Kidney capillary endothelial cell (primary cell): Measurements from ENCODE around the gene RGMA.

Source experiments
- DNase-seq: peaks from one replicate; pipeline ENCODE4 v3.0.0-alpha.2; 2018; ENCODE audit warnings: low spot score

RGMA gene

DNA sequence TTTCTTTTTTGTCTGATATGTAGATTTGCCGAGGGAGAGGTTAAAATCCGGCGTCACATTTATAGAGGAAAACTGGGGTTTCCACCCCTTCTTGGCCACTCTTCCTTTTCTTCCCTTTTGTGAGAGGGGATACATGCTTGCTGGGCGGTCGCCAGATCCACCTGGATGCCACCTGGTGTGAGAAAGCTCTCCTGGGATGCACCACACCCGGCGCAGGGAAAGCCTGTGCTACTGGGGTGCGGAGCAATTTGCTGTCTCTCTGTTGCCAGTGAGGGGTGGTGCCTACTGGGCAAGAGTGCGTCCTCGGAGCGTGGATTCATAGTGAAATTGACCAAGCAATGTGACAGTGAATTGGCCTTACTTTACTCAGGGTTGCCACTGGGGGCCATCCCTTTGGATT is 2.5 kb upstream of the RGMA start:
- no peak for DNase-seq

DNA sequence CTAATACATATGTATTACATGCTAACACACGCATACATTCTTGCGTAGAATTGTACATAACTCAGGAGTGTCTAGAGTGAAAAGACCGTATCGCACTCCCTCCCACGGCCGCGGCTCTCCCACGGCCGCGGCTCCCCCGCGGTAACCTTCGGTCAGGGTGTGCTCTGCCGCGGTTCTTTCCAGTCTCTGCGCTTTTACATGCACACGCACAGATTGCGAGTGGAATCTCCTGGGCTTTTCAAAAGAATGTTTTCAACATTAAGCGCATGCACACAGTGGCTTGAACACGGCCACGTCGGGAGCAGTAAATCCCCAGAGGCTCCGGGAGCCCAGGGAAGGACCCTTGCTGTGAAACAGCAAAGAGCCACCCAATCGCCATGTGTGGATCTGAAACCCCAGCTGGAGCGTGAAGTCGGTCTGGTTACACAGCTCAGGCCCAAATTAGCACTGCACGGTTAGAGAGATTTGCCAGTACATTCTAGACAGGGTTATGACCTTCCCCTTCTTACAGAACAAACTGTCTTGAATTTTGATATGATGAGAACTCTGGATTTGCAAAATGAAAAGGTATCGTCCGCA is 805 bp upstream of the RGMA start:
- DNase-seq = no peak

DNA sequence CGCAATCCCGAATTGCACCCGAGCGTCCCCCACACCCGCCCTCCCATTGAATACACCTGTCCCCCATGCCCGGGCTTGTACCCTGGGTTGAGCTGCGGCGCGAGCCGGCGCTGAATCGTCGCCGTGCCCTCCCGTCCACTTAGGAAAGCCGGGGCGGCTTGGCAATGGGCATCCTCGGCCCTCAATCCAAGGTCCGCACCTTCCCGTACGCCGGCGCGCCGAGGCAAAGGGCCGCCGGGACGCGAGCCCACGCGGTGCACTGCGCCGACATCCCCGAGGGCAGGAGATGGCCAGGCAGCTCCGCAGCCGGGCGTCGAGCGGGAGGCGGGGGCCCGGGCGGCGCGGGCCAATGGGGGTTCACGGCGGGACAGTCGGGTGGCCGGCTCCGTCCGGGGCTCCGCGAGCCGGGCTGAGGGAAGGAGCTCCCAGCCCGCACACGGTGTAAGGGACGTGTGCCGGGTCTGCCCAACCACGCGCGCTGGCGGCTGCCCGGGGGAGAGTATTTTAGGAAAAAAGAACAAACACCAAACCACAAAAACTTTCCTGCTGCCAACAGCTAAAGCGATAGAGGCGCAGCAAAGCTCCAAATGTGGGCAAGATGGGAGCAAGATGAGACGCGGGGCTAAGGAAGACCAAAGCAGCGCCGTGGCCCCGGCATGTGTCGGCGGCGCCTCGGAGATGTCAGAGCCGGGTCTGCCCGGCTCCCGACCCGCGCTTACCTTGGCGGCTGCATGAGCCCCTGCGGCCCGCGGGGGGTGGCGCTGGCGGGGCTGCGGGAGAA is 621 bp downstream of the RGMA start:
- DNase-seq = no peak

DNA sequence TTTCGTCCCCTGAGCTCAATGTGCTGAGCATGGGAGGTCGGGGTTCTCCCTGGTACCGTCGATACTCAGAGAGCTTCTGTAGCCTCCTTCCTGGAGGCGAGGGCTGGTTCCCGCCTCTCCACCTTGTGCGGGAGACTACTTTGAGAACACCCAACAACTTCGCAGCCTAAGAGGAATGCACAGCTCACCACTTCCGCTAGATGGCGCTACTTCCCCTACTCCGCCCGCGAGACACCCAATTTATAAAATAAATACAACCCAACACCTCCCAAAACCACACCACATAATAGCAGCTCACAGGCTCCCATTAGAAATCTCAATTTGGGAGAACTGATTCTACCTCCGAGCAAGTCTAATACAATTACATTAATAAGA is 1.2 kb downstream of the RGMA start:
- peak; percentile 49 for DNase-seq

DNA sequence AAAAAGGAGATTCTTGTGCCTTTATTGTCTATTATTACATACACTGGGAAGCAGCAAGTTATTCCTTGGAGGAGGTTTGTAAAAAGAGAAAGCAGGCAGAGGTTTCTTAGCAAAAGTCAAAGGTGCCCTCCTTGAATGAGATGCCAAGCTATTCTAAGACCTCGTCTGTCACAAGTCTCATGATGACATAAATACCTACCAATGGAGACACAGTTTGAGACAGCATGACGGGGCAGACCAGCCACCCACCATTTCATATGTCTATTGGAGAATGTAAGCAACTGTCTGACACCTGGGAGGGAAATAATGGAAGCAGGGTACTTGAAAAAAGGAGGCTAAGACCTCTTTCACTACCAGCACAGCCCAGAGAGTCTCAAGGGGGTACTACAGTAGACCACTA is 2.2 kb downstream of the RGMA start:
- DNase-seq = no peak

DNA sequence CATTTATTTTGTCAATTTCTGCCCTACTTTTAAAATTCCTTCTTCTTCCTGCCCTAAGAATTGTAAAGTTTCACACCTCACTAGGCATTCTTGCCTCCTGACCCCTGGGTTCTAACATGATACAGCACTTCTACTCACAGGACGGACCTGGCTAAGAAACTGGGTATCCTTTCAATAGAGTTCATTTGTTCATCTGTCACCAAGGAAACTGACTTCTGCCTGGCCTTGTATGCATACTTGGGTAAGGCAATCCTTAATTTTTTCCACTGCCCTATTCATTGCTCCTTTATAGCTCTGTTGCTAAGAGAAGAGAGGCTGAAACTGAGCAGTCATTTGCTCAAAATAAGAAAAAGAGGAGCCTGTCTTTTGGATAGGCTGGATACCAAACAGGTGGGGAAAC is 3.3 kb downstream of the RGMA start:
- no peak for DNase-seq

DNA sequence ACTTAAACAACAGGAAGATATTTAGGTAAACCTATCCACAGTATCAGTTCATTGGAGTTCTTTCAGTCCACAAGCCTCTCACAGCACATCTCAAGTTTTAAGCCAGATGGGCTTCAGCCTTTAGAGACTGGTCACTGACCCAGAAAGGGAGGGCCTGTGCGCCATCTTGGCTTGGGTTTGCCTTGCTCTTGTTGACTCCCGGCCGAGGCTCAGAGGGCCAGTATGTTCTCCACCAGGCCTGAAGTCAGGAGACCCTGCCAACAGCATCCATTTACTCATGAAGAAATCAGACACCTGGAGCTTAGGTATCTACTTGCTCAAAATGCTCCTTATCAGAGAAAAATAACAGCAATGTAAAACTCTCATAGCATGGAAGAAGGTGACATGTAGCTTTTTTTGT is 6.2 kb downstream of the RGMA start:
- no peak for DNase-seq

DNA sequence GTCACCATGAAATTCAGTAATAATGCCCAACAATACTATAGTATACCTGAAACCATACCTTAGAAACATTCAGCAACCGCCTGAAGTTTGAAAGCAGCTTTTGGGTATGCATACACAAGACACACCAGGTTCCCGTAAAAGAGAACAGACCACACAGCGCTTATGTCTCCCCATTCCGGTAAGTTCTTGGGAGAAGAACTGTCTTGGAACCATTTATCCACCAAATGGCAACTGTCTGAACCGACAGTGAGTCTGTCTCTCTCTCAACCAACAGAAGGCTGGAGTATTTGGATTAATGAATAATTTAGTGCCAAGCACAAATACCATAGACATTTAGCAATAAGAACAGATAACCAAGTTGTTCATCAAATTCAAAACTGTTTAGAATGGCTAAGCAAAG is 7.6 kb downstream of the RGMA start:
- no peak for DNase-seq

DNA sequence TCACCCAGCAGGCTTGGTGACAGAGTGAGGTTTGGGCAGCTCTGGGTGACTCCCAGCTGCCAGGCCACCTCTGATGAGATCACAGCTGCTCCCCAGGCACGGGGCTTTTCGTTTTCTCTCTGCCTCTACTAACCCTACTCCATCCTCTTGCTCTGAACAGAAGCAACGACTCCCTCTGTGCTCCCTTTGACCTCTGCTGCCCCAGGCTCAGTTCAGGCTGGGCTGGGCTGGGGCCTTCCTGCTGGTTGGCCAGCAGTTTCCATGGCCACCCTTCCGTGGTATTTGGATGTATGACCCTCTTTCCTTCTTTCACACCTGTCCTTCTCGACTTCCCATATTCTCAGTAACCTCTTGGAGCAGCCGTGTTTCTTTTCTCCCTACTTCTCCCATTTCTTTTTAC is 8.6 kb downstream of the RGMA start:
- no peak for DNase-seq

DNA sequence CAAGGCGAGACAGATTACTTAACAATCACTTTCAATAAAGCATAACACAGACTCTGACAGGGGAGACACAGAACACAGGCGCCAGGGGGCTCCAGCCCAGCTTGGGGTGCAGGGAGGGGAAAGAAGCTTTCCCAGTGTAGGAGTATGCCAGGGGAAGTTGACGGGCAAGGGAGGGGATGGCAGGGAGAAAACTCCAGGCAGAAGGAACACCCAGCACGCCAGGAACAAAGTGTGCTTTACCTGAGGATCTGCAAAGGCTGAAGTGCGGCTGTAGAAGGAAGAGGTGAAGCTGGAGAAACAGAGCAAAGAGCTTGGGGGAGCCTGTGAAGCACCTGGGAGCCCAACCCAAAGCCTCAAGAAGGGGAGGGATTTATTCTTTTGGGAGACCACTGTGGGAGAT is 12.1 kb downstream of the RGMA start:
- DNase-seq = no peak

DNA sequence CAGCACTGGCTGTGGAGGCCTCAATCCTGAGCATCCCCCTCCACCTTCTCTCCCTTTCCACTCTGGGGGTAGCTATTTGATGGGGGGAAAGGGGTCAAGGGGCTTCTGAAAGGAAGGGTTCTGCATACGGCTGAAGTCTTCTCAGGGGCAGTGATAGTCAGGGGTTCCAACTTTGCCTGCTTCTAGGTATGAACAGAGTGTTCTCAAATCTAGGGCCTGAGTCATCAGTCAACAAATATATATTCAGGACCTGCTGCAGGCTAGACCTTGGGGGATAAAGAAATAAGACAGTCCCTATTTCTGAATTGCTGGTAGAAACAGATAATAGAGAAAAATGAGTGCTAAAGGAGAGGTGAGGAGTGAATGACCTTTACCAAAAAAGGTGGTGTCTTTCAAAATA is 12.8 kb downstream of the RGMA start:
- no peak for DNase-seq

DNA sequence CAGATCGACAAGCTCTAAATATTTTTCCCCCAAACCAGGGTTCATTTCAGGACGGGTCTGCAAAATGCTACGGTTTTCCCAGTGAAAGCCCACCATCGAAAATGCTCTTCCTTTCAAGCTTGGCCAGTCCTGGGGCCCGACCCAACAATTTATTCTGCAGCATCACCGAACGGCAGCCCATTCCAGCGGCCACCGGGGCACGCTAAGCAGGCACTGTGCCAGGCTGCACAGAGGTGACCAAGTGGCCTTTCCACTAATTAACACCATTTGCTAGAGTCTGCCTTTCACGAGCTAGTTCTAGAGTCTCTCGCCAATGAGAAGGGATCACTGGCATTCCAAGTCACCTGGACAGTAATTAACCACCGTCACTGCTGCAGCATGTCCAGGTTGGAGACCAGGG is 14.4 kb downstream of the RGMA start:
- DNase-seq = no peak

DNA sequence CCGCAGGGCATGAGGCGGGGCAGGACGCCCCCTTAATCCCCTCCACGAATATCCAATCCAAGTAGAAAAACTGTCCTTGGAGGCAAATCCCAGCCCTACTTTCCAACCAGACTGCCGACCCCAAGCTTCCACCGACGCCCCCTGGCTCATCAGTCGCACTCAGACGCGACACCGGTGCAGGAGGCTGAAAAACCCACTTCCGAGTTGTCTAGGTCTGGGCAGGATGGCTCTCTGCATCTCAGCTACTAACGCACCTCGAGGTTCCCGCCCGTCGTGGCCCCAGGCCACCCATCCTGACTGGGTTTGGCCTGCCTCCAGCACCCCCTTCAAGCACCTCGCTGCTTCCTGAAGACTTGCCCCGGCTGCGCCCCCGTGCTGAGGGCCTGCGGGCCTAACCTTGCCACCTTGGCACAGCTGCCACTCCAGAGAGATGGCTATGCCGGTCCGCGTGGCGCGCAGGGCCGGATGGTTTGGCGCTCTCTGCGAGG is 15.5 kb downstream of the RGMA start:
- no peak for DNase-seq

DNA sequence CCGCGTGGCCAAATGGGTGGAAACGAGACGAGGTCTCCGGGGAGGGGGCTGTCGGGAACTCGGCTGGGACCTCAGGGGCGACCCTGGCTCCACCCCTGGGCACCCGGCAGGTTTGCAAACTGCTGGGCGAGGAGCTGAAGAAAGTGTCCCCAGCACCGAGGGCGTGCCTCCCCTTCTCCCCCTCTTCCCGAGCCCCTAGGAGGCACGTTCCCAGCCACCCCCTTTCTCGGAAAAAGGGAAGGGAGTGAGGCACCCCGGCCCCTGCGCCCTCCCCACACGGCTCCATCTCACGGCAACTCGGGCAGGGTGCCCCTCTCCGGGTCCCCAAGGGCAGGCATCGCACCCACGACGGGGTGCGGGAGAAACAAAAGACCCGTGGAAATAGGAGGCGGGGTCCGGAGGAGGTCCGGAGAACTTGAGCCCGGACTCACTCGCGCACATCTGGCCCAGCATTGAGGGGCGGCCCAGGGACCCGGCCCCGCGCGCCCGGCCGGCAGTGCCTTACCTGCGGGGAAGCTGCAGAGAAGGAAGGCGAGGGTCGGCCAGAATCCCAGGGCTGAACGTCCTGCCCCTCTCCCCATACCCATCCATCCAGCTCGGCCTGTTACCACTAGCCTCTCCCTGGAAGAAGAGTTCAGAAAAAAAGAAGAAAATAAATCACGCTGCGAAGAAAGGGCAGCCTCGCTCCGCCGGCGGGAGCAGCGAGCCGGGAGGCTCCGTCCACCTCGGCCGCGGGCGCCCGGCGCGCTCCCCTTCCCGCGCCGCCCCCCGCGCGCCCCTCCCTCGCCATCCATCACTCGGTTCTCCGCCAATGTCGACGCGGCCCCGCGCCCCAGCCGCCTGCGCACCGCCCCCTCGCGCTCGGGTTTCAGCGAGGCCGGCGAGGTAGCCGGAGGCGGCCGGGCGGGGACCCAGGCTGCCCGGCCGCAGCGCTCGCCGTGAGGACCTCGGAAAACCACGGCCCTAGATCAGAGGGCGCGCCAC is 16.3 kb downstream of the RGMA start:
- DNase-seq = no peak

DNA sequence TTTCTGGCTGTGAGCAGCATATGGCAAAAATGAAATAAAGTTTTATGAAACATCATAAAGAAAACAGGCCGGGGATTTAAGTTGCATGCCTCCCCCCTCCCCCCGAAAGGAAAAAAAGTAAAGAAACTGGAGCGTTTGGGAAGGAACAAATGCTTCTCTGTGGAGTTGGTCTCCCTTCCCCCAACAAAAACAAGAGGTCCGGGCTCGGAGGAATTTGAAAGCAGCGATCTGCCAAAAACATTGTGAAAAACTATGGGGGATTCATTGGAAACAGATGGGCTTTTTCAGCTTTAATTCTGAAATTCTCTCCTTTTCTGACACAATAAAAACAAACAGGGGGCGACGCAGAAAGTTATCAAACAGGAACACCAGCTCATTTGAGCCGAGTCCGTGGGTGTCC is 17.0 kb downstream of the RGMA start:
- DNase-seq = no peak

DNA sequence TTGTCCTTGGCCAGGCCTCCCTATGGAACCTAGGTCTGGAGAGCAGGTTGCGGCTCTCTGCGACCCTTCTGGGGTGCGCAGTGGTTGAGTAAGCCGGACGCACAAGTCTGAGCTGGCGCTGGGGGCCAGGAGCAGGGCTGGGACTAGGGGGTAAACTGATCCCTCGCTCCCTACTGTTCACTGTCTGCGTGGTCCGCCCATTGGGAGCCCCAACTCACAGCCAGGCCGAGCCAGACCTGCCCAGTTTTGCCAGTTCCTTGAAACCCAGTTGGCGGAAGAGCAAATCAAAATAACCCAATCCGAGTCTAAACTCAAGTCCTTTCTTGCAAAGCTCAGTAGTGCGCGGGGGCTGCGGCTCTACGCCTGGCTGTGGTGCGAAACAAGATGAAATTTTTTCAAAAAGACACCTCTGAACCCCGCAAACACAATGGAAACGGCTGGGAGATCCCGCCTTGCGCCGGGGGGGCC is 17.5 kb downstream of the RGMA start:
- no peak for DNase-seq

DNA sequence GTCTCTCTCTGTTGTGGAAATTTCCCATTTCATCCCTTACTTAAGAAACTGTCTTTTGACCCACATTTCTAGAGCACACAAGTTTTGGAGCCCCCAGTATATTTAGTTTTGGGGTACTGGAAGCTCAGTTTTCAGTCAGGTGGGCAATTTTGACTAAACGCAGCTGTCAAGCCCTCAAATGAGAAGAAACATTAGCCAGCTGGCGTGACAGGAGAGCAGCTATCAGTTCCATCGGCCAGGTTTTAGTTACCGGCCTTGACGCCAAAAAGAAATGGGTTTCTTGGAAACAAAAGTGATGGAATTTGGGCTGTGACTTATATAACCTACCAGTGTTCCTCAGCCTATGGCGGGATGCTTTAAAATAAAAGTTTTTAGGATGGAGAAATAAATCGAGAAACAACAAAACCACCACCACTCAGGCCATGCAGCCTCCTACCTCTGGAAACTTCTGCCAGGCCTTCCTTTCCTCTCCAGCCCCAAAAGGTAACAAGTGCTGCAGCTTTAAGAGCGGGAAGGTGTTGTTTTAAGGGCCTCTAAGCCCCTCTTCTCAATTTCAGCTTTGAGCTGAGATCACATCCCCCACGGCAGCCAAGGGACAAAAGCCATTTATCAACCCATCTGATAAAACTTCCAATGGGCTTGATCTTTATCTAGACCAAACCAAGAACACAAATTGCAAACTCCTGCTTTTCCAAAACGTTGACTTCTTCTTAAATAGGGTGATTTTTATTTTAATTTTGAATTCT is 18.3 kb downstream of the RGMA start:
- DNase-seq = no peak

DNA sequence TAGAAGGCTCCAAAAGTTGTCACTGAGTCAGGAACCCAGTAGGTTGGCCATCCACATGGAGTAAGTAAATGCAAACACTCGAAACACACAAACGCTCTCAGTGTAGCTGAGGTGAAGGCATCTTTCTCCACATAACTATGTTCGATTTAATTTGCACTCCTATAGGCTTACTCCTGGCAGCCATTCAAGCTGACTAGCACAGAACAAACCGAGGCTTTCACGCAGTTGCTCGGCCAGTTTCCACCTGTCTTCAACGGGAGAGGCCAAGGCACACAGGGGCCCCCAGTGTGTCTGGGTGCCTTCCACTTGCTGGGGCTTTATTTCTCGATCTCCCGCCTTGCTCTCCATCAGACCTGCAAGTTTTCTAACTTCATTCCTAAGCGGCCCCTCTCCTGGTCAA is 18.9 kb downstream of the RGMA start:
- no peak for DNase-seq

DNA sequence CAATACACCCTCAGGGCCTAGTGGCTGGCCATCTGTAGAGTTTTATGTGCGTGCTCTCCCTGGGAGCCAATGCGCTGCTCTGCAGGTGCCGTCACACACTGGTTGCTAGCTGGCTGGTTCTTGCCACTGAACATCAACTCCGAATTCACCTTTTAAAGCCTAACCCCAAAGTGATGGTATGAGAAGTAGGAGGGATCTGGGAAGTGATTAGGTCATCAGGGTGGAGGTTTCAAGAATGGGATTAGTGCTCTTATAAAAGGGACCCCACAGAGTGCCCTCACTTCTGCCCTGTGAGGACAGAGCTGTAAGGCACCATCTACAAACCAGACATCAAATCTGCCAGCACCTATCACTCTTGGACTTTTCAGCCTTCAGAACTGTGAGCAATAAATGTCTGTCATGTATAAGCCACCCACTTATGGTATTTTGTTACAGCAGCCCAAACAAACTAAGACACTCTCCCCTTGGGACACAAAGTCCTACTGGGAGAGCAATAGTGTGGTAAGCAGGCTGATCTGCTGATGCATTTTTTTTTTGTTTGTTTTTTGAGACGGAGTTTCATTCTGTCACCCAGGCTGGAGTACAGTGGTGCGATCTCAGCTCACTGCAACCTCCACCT is 20.3 kb downstream of the RGMA start:
- no peak for DNase-seq

DNA sequence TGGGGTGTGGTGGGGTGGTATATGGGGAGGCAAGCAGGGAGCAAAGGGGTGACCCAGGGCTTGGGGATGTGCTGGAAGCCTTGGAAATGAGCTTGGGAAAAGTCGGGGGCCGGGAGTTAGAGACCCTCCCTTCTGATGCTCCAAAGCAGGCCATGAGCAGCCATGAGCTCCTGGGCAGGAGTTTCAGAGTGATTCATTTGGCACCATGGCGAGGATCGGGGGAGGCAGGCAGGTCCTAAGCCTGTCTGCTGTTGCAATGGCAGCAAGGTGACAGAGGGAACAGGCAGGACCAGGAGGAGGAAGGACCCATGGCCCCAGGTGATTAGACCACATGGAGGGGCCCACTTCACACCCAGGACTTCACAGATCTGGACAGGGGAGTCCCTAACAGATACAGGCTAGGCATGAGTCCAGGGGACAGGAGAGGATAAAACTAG is 21.3 kb downstream of the RGMA start:
- DNase-seq = no peak

DNA sequence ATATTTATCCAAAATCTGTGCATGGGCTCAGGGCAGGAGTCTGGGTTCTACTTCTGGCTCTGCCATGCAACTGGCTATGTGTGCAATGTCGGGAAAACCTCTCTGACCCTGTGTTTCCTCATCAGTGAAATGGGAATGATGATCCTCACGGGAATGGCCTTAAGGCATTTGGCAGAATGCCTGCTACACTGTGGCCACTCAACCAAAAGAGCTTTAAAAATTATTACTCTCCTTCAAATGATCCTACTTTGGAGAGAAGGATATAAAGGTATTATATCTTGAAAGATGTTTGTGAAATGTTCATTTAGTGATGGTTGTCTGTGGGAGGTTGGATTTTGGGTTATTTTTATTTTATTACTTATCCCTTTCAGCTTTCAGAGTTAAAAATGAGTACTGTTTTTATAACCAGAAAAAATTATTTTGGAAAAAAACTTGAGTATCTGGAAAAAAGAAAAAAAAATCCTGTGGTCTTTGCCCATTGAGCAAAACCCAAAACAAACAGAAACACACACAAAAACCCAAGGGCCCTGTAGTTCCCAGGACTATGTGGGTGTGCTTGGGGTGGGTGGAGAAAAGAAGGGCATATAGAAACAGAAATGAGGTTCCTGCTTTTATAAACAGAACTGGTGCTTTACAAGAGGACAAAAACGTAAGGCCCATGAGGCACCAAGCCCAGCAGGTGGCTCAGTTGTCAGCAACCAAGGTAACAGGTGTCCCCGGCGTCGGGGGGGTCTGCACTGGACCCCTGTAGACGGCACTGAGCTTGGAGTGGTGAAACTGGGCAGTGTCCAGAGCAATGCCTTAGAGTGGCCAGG is 22.0 kb downstream of the RGMA start:
- no peak for DNase-seq
